Measurements from ENCODE around the gene RFFL.

DNA sequence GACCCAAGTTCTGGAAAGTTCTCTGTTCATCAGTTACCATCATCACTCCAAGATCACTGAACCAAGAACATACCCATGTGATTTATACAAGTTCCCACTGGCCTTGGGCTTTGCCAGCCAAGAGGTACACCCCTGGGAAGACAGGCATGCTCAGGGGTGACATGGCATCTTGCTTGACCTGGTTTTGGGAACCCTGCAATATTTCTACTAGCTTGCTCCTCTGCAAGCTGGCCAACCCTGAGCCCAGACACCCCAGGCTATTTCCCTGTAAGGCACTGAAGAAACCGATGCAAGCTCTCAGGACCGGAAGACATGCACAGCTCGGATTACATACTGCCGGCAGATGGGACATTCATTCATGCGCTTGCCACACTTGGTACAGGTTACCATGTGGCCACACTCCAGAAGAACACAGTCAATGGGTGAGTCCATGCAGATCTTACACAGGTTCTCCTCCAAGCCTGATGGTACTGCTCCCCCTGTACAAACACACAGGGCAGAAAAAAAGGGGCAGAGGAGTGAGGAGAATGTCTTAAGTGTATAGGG is 51.8 kb downstream of the RFFL start:
- TF ChIP-seq, protein P1, sequence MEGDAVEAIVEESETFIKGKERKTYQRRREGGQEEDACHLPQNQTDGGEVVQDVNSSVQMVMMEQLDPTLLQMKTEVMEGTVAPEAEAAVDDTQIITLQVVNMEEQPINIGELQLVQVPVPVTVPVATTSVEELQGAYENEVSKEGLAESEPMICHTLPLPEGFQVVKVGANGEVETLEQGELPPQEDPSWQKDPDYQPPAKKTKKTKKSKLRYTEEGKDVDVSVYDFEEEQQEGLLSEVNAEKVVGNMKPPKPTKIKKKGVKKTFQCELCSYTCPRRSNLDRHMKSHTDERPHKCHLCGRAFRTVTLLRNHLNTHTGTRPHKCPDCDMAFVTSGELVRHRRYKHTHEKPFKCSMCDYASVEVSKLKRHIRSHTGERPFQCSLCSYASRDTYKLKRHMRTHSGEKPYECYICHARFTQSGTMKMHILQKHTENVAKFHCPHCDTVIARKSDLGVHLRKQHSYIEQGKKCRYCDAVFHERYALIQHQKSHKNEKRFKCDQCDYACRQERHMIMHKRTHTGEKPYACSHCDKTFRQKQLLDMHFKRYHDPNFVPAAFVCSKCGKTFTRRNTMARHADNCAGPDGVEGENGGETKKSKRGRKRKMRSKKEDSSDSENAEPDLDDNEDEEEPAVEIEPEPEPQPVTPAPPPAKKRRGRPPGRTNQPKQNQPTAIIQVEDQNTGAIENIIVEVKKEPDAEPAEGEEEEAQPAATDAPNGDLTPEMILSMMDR (IDR thresholded peaks at IDR 0.05; ENCODE audit: low read depth, low read length, poor library complexity, severe bottlenecking) = no peak
- TF ChIP-seq EZH2phosphoT487 (IDR thresholded peaks at IDR 0.05; ENCODE audit: borderline replicate concordance, low read length) = no peak
